ENCODE results near the gene RGS7. TPM values are rescaled to one million over a fixed set of nuclear protein-coding genes. Genes with fewer than 3 reads are reported as not detected.

Gene RGS7
- total and polyA plus RNA-seq, 2 of the 8 experiments (the other 6 are each of a cell fraction or from before 2014, with no cell fraction given): 1.6 to 3.0 TPM

- Histone ChIP-seq H3K14ac (ENCODE audit: insufficient read length) (no peak overlapping the region), H3K4me1 (replicated peaks in 1 of 4; ENCODE audit: control insufficient read depth in 3 of 4, insufficient read depth in 4 of 4, low read length in 3 of 4) (no peaks in the 10 kb centered on the region), H2BK120ac (replicated peaks; ENCODE audit: low read depth, low read length) (no peak overlapping the region), H2AFZ (ENCODE audit: low read length) (no peak overlapping the region), H4K20me1 (replicated peaks in 1 of 2; ENCODE audit: control insufficient read depth in 1 of 2, insufficient read depth in 2 of 2, low read length in 2 of 2) (no peaks in the 10 kb centered on the region), H3K36me3 (ENCODE audit: control insufficient read depth in 2 of 4, insufficient read depth in 4 of 4, low read length in 3 of 4) (no peaks in the 10 kb centered on the region), H4K91ac (replicated peaks; ENCODE audit: insufficient read length, low read length) (no peak overlapping the region), H2BK15ac (ENCODE audit: low read length) (no peak overlapping the region), H3K4me2 (ENCODE audit: insufficient read depth in 1 of 2, low read depth in 2 of 2, low read length in 2 of 2) (no peak overlapping the region), H3K9ac (replicated peaks in 1 of 4; ENCODE audit: extremely low read depth in 1 of 4, low read depth in 3 of 4, low read length in 3 of 4) (no peak overlapping the region), H3K4me3 (ENCODE audit: extremely low read depth in 1 of 4, insufficient read depth in 2 of 4, low read depth in 3 of 4, low read length in 4 of 4) (no peak overlapping the region), H4K5ac (ENCODE audit: insufficient read length, low read depth, low read length) (no peak overlapping the region), H2BK5ac (ENCODE audit: low read depth, low read length) (no peak overlapping the region), H3K79me2 (ENCODE audit: control insufficient read depth in 1 of 2, insufficient read depth in 2 of 2, low read length in 2 of 2) (no peaks in the 10 kb centered on the region), H3K18ac (ENCODE audit: extremely low read depth, low read length) (no peak overlapping the region), H3K27me3 (replicated peaks in 1 of 4; ENCODE audit: control insufficient read depth in 3 of 4, extremely low read depth in 1 of 4, insufficient read depth in 3 of 4, low read length in 3 of 4) (no peaks in the 10 kb centered on the region), H3K27ac (ENCODE audit: low read depth, low read length) (no peak overlapping the region), H3K23ac (ENCODE audit: insufficient read length) (no peak overlapping the region), H2BK20ac (ENCODE audit: low read length) (no peak overlapping the region), H3K79me1 (ENCODE audit: low read depth, low read length) (no peaks in the 10 kb centered on the region), H2AK5ac (ENCODE audit: low read depth, low read length) (no peak overlapping the region), H2BK12ac (ENCODE audit: low read depth, low read length) (peak overlapping the region; percentile 13; the same call in 1 of the 2 replicates), H3K56ac (replicated peaks; ENCODE audit: insufficient read length, low read depth, low read length) (no peak overlapping the region), H4K8ac (ENCODE audit: extremely low read depth, insufficient read depth, low read length) (no peak overlapping the region), H3K9me3 (ENCODE audit: insufficient read depth in 2 of 2, low read depth in 1 of 2, low read length in 1 of 2) (peaks cover 0 to 4% of the 10 kb centered on the region in 2 experiments; a peak in 1 of 4 replicates), H3K23me2 (ENCODE audit: low read depth, low read length) (no peaks in the 10 kb centered on the region), H3K4ac (replicated peaks; ENCODE audit: insufficient read length, low read depth, low read length) (no peak overlapping the region)
- no peak for FAIRE-seq
- ChIA-PET CTCF (ENCODE audit: partially characterized antibody) (no interaction called here), POLR2A (ENCODE audit: partially characterized antibody) (no interaction called here)
- TF ChIP-seq MAFK (IDR thresholded peaks at IDR 0.05; ENCODE audit: low read depth, low read length): no peak
- TF ChIP-seq TBP (IDR thresholded peaks at IDR 0.05; ENCODE audit: low read depth, low read length): no peak
- no peak for TF ChIP-seq RFX5 (IDR thresholded peaks at IDR 0.05; ENCODE audit: borderline replicate concordance, low read depth, low read length)
- no peak for TF ChIP-seq SUZ12 (IDR thresholded peaks at IDR 0.05; ENCODE audit: low read length)
- TF ChIP-seq RXRA (IDR thresholded peaks at IDR 0.05; ENCODE audit: insufficient read depth, low read depth, low read length): no peak
- no peak for TF ChIP-seq CBX8 (IDR thresholded peaks at IDR 0.05; ENCODE audit: borderline replicate concordance, low read depth, low read length)
- no peak for TF ChIP-seq EP300 (IDR thresholded peaks at IDR 0.05; ENCODE audit: borderline replicate concordance in 1 of 2, low read depth in 2 of 2, low read length in 2 of 2)
- no peak for TF ChIP-seq ATF3 (IDR thresholded peaks at IDR 0.05; ENCODE audit: insufficient read depth, low read depth, low read length)
- TF ChIP-seq TCF12 (IDR thresholded peaks at IDR 0.05; ENCODE audit: low read depth, low read length): no peak
- TF ChIP-seq NRF1 (IDR thresholded peaks at IDR 0.05; ENCODE audit: low read depth, low read length): no peak
- TF ChIP-seq TAF1 (IDR thresholded peaks at IDR 0.05; ENCODE audit: low read depth, low read length): no peak
- no peak for TF ChIP-seq ASH2L (IDR thresholded peaks at IDR 0.05; ENCODE audit: low read length)
- TF ChIP-seq TAF7 (optimal IDR thresholded peaks at IDR 0.05; ENCODE audit: borderline replicate concordance, low read depth, low read length): no peak
- no peak for DNase-seq (ENCODE audit: low read depth in 1 of 2, low spot score in 2 of 2)
Measured at GRCh38 chr1:240766831-240767230, 590.2 kb downstream of the RGS7 start.
